Epithelial cell of proximal tubule (primary cell): Measurements from ENCODE around the gene HMGCS1. TPM values are rescaled to one million over a fixed set of nuclear protein-coding genes. Genes with fewer than 3 reads are reported as not detected.

Experiments used
- DNase-seq: peaks from one replicate; pipeline ENCODE4 v3.0.0-alpha.2; 2011; ENCODE audit warnings: low read depth
- H3K4me3 ChIP-seq: 2 replicates; pipeline ENCODE4 v1.5.1; 2011; ENCODE audit warnings: low read depth, mild to moderate bottlenecking, low read length
- CTCF ChIP-seq: conservative IDR thresholded peaks from 2 replicates; pipeline ENCODE4 v1.5.1; 2012; ENCODE audit warnings: low read depth, mild to moderate bottlenecking, low read length
- total RNA-seq: library from RNA; depleted of rRNA; stranded (reverse); fragments of >200 nt; gene quantifications from 2 replicates; pipeline ENCODE4 v1.2.3, GENCODE V29; 2015

HMGCS1 gene
- total RNA-seq, 1 donor from 2014 or later, result 34.4 TPM

GRCh38 chr5:43281840-43282658, 31.2 kb downstream of the HMGCS1 start:
- no peak overlapping the region for H3K4me3 ChIP-seq
- DNase-seq, result no peak
- no peak for TF ChIP-seq CTCF

- H3K4me3 ChIP-seq, result no peak overlapping the region
- no peak for TF ChIP-seq CTCF
- DNase-seq, result no peak
Observed at GRCh38 chr5:43279548-43280274, 33.5 kb downstream of the HMGCS1 start.

GRCh38 chr5:43275391-43275790, 37.8 kb downstream of the HMGCS1 start:
- no peak overlapping the region for H3K4me3 ChIP-seq

GRCh38 chr5:43274435-43275114, 38.6 kb downstream of the HMGCS1 start:
- TF ChIP-seq CTCF, result no peak
- no peak for DNase-seq
- no peak overlapping the region for H3K4me3 ChIP-seq

More at GRCh38 chr5:43275391-43275790, 37.8 kb downstream of the HMGCS1 start:
- no peak for TF ChIP-seq CTCF
- no peak for DNase-seq

DNA sequence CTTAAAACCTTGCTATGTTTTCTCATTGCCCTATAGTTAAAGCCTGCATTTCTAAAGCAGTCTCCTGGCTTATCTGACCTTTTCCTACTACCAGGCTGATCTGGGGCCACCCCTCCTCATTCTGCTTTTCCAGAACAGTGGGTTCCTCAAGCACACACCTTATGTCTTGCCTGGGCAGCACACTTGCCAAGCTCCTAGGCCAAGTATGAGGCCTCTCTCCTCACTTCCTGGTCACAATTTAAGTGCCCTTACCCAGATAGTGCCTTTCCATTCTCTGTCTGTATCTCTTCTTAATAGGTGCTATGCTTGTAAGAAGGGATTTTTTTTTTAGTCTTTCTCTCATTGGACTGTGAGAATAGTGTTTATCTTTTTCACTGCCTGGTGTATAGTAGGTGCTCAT, 39.7 kb downstream of the HMGCS1 start:
- no peak overlapping the region for H3K4me3 ChIP-seq
- TF ChIP-seq CTCF, result no peak
- DNase-seq, result no peak

- no peak for TF ChIP-seq CTCF
- H3K4me3 ChIP-seq, result no peak overlapping the region
- no peak for DNase-seq
Observed at GRCh38 chr5:43270645-43271044, 42.6 kb downstream of the HMGCS1 start.
